Colon (tissue), 2 donors: ENCODE results near the gene HSD17B11.
"Not testable (repeated sequence)": the region's sequence is repeated elsewhere in the genome, so short reads cannot be mapped to it uniquely, and the experiment has no call there.

Source experiments
- FAIRE-seq: peaks from 2 replicates; lab custom pipeline; 2012; peaks lifted over from hg19 to GRCh38; lab: Jason Lieb, UNC
- donor health status: control.
- donor health status: control.

Gene HSD17B11

GRCh38 chr4:87390891-87391575 is at the start of gene HSD17B11:
Gene HSD17B11 (minus strand): TSS chr4:87391188. CDS start chr4:87391070, 118 bp downstream.
- peak; percentile 28 for FAIRE-seq

GRCh38 chr4:87433342-87433741 is 42.4 kb upstream of the HSD17B11 start:
- no peak for FAIRE-seq

- no peak for FAIRE-seq
Measured at GRCh38 chr4:87430038-87430437, 39.0 kb upstream of the HSD17B11 start.

- no peak for FAIRE-seq
Measured at GRCh38 chr4:87428979-87429378, 38.0 kb upstream of the HSD17B11 start.

- no peak for FAIRE-seq
Measured at GRCh38 chr4:87427518-87427868, 36.5 kb upstream of the HSD17B11 start.

- FAIRE-seq, result no peak
Measured at GRCh38 chr4:87426865-87427517, 36.0 kb upstream of the HSD17B11 start.

- no peak for FAIRE-seq
Measured at GRCh38 chr4:87425711-87426110, 34.7 kb upstream of the HSD17B11 start.

GRCh38 chr4:87424099-87424543 is 33.1 kb upstream of the HSD17B11 start:
- not testable (repeated sequence) for FAIRE-seq

GRCh38 chr4:87423317-87424098 is 32.5 kb upstream of the HSD17B11 start:
- FAIRE-seq, result no peak

- no peak for FAIRE-seq
Measured at GRCh38 chr4:87422104-87423052, 31.4 kb upstream of the HSD17B11 start, which contains the start of gene NUDT9. Gene NUDT9 (plus strand): TSS chr4:87422573. CDS start chr4:87422906, 333 bp downstream.

- no peak for FAIRE-seq
Measured at GRCh38 chr4:87420276-87420830, 29.4 kb upstream of the HSD17B11 start.

- no peak for FAIRE-seq
Measured at GRCh38 chr4:87419578-87420249, 28.7 kb upstream of the HSD17B11 start.

GRCh38 chr4:87418410-87418809 is 27.4 kb upstream of the HSD17B11 start:
- not testable (repeated sequence) for FAIRE-seq

- FAIRE-seq, result peak; percentile 65
Measured at GRCh38 chr4:87416965-87417364, 26.0 kb upstream of the HSD17B11 start.

- no peak for FAIRE-seq
Measured at GRCh38 chr4:87414816-87415215, 23.8 kb upstream of the HSD17B11 start.

- FAIRE-seq, result no peak
Measured at GRCh38 chr4:87410679-87411078, 19.7 kb upstream of the HSD17B11 start.

GRCh38 chr4:87410157-87410556 is 19.2 kb upstream of the HSD17B11 start:
- no peak for FAIRE-seq

- FAIRE-seq, result peak; percentile 75
Measured at GRCh38 chr4:87409420-87409939, 18.5 kb upstream of the HSD17B11 start.

GRCh38 chr4:87406902-87407301 is 15.9 kb upstream of the HSD17B11 start:
- not testable (repeated sequence) for FAIRE-seq

GRCh38 chr4:87406462-87406861 is 15.5 kb upstream of the HSD17B11 start:
- no peak for FAIRE-seq
